C4-2B (cell line): Measurements from ENCODE around the gene S100A16.

Source experiments
- CTCF ChIP-seq: fragments of 450-650 bp; conservative IDR thresholded peaks from 2 replicates; pipeline ENCODE4 v1.5.1; 2017; ENCODE audit warnings: mild to moderate bottlenecking
- ZFX ChIP-seq: fragments of 450-650 bp; IDR thresholded peaks from 2 replicates; pipeline ENCODE4 v1.6.1; 2017

- TF ChIP-seq CTCF = no peak
- no peak for TF ChIP-seq ZFX
Observed at GRCh38 chr1:153614906-153615305, 2.0 kb upstream of the S100A16 start.
